ENCODE measurements around the gene MRPL53.

- TF ChIP-seq CTCF (conservative IDR thresholded peaks at IDR 0.05) (no peak), ZFX (IDR thresholded peaks at IDR 0.05) (no peak)
These were observed 32.6 kb downstream of the MRPL53 start for GRCh38 chr2:74439803-74440377.

Measured in C4-2B (cell line).